HCT116 (cell line): ENCODE data around the gene ACAD8. TPM values are rescaled to one million over a fixed set of nuclear protein-coding genes. Genes with fewer than 3 reads are reported as not detected.

Source experiments
- ATAC-seq: fragments of 200-7000 bp; cut with Tn5 transposase; 2 replicates; pipeline ENCODE4 v1.9.1; 2020; ENCODE audit warnings: mild to moderate bottlenecking, moderate library complexity
- BruUV-seq: library from RNA; stranded (reverse); fragments of 400-500 nt; replicated peaks from 2 replicates; lab custom pipeline; 2021; lab: Mats Ljungman, UMichigan
- CTCF ChIA-PET: fragments of 300-600 bp; sonication (Branson Sonifier 250); formaldehyde crosslinking; loops from one replicate; lab custom pipeline; 2021; ENCODE audit warnings: antibody characterized with exemption; lab: Charles Lee
- POLR2A ChIA-PET: fragments of 300-600, 350-600 bp; sonication (Branson Sonifier 250); formaldehyde crosslinking; loops from one replicate; lab custom pipeline; 2021; ENCODE audit warnings: antibody characterized with exemption; lab: Charles Lee
- RAD21 ChIA-PET, 2 experiments: fragments of 300-600 bp; sonication (Branson Sonifier 250); formaldehyde crosslinking; loops; one replicate each; lab custom pipeline; 2023; ENCODE audit warnings: low total read pairs in 2 of 2; ENCODE audit not compliant: uncharacterized antibody in 2 of 2, unreplicated experiment in 2 of 2, low non-redundant PET in 1 of 2; lab: Charles Lee
- DNase-seq: peaks from one replicate; pipeline ENCODE4 v3.0.0-alpha.2; 2010; ENCODE audit warnings: low read depth, low spot score
- H2AFZ ChIP-seq: fragments of 200-600 bp; shearing (Covaris generic), sonication (generic); 2 replicates; pipeline ENCODE4 v1.6.1; 2017; ENCODE audit warnings: low read depth, mixed run types, mixed read lengths, antibody characterized with exemption, low read length; ENCODE audit not compliant: poor library complexity, severe bottlenecking
- H3K27ac ChIP-seq: 2 replicates; pipeline ENCODE4 v1.5.1; 2012; ENCODE audit warnings: low read depth, low read length
- H3K27me3 ChIP-seq: fragments of 200-600 bp; sonication (generic); 2 replicates; pipeline ENCODE4 v1.6.1; 2016; ENCODE audit warnings: mixed run types, low read length, mixed read lengths; ENCODE audit not compliant: insufficient read depth
- H3K36me3 ChIP-seq, 2 experiments: fragments of 200-500 bp in 1 of 2; fragments of 200-600 bp in 1 of 2; sonication (Bioruptor generic) in 1 of 2; sonication (generic) in 1 of 2; 2 replicates each; pipeline versions ENCODE4 v1.5.1 to v1.6.1; 2014 to 2016; ENCODE audit warnings: low read length in 2 of 2, inconsistent platforms in 1 of 2, mixed read lengths in 1 of 2, mixed run types in 1 of 2; ENCODE audit not compliant: insufficient read depth in 2 of 2, control insufficient read depth in 1 of 2
- H3K4me1 ChIP-seq, 2 experiments: fragments of 200-600 bp in 1 of 2; sonication (generic) in 1 of 2; 2 replicates each; pipeline versions ENCODE4 v1.5.1 to v1.6.1; 2012 to 2017; ENCODE audit warnings: low read length in 2 of 2, inconsistent platforms in 1 of 2, mild to moderate bottlenecking in 1 of 2, mixed read lengths in 1 of 2, mixed run types in 1 of 2, moderate library complexity in 1 of 2; ENCODE audit not compliant: insufficient read depth in 2 of 2, control insufficient read depth in 1 of 2
- H3K4me2 ChIP-seq: fragments of 200-600 bp; sonication (generic); 2 replicates; pipeline ENCODE4 v1.6.1; 2017; ENCODE audit warnings: mixed run types, low read length, mixed read lengths
- H3K4me3 ChIP-seq, 2 experiments: fragments of 200-600 bp in 1 of 2; sonication (generic) in 1 of 2; replicated peaks in 1 of 2; 2 replicates each; pipeline ENCODE4 v1.5.1; 2011 to 2016; ENCODE audit warnings: low read length in 2 of 2, control low read depth in 1 of 2, low read depth in 1 of 2, mild to moderate bottlenecking in 1 of 2, mixed read lengths in 1 of 2, mixed run types in 1 of 2
- H3K79me2 ChIP-seq: fragments of 200-600 bp; sonication (generic); 2 replicates; pipeline ENCODE4 v1.6.1; 2017; ENCODE audit warnings: mild to moderate bottlenecking, mixed run types, low read length, moderate library complexity, mixed read lengths; ENCODE audit not compliant: insufficient read depth
- H3K9ac ChIP-seq: fragments of 200-600 bp; sonication (generic); 2 replicates; pipeline ENCODE4 v1.6.1; 2016; ENCODE audit warnings: low read length, mixed read lengths
- H3K9me2 ChIP-seq: fragments of 200-600 bp; sonication (generic), shearing (Covaris generic); 2 replicates; pipeline ENCODE4 v1.6.1; 2017; ENCODE audit warnings: mixed run types, mild to moderate bottlenecking, moderate library complexity; ENCODE audit not compliant: insufficient read depth
- H3K9me3 ChIP-seq, 2 experiments: fragments of 200-500 bp in 1 of 2; fragments of 200-600 bp in 1 of 2; sonication (Bioruptor generic) in 1 of 2; sonication (generic) in 1 of 2; 2 replicates each; pipeline ENCODE4 v1.6.1; 2014 to 2017; ENCODE audit warnings: low read length in 2 of 2, mixed read lengths in 2 of 2, inconsistent platforms in 1 of 2, low read depth in 1 of 2, mild to moderate bottlenecking in 1 of 2, mixed run types in 1 of 2, moderate library complexity in 1 of 2; ENCODE audit not compliant: control insufficient read depth in 1 of 2, insufficient read depth in 1 of 2
- H4K20me1 ChIP-seq: fragments of 200-600 bp; sonication (generic), shearing (Covaris generic); 2 replicates; pipeline ENCODE4 v1.6.1; 2017; ENCODE audit warnings: mixed run types, mild to moderate bottlenecking, moderate library complexity; ENCODE audit not compliant: insufficient read depth
- FOSL1 ChIP-seq: IDR thresholded peaks from 2 replicates; pipeline ENCODE4 v1.6.1; 2012; ENCODE audit warnings: low read depth
- JUND ChIP-seq: IDR thresholded peaks from 2 replicates; pipeline ENCODE4 v1.6.1; 2012
- POLR2AphosphoS5 ChIP-seq: IDR thresholded peaks from 2 replicates; pipeline ENCODE4 v1.6.1; 2011; ENCODE audit warnings: mild to moderate bottlenecking, low read depth, low read length, moderate library complexity
- SRF ChIP-seq: IDR thresholded peaks from 2 replicates; pipeline ENCODE4 v1.6.1; 2012; ENCODE audit warnings: low read depth
- YY1 ChIP-seq: IDR thresholded peaks from 2 replicates; pipeline ENCODE4 v1.6.1; 2011; ENCODE audit warnings: low read length, low read depth, moderate library complexity, mild to moderate bottlenecking; ENCODE audit not compliant: insufficient replicate concordance; ENCODE audit errors: extremely low read depth
- intact Hi-C: fragments of 100-400 bp; cut with micrococcal nuclease; formaldehyde crosslinking; loops from 2 replicates; pipeline ENCODE4 v1.10.0; 2022
- total RNA-seq: library from RNA; stranded (reverse); gene quantifications from one replicate; pipeline ENCODE4 v1.2.1, GENCODE V29; 2021; ENCODE audit not compliant: unreplicated experiment
- TF ChIP-seq, protein P1 (sequence below): IDR thresholded peaks from 2 replicates; pipeline ENCODE4 v1.6.1; 2012; ENCODE audit warnings: low read depth
- TF ChIP-seq, protein P2 (sequence below), 3 experiments: fragments of 200-600 bp in 1 of 3; sonication (generic) in 1 of 3; IDR thresholded peaks in 2 of 3; conservative IDR thresholded peaks in 1 of 3; 2 replicates each; pipeline ENCODE4 v1.5.1; 2012 to 2017; ENCODE audit warnings: low read depth in 2 of 3, low read length in 2 of 3, antibody characterized with exemption in 1 of 3, borderline replicate concordance in 1 of 3, control low read depth in 1 of 3, mild to moderate bottlenecking in 1 of 3, mixed read lengths in 1 of 3, mixed run types in 1 of 3, moderate library complexity in 1 of 3; ENCODE audit not compliant: insufficient read depth in 1 of 3

ACAD8 gene
- total RNA-seq, 1 experiment from 2014 or later = 21.0 TPM

- H3K4me3 ChIP-seq = no peak overlapping the region
- no peaks in the 10 kb centered on the region for H3K4me1 ChIP-seq
- H2AFZ ChIP-seq = no peak overlapping the region
- H3K27me3 ChIP-seq = no peaks in the 10 kb centered on the region
- H3K79me2 ChIP-seq = no peaks in the 10 kb centered on the region
- no peak overlapping the region for H3K27ac ChIP-seq
- no peak for DNase-seq
- no peak overlapping the region for H3K9ac ChIP-seq
- POLR2A ChIA-PET = no interaction called here
- no peaks in the 10 kb centered on the region for H4K20me1 ChIP-seq
- RAD21 ChIA-PET = no interaction called here
- H3K4me2 ChIP-seq = no peak overlapping the region
- peaks cover 3 to 15% of the 10 kb centered on the region in 2 experiments; a peak in 1 of 4 replicates for H3K36me3 ChIP-seq
- H3K9me3 ChIP-seq = no peaks in the 10 kb centered on the region
- intact Hi-C loops = loop anchor here (5.0 kb wide), 1 partner anchor 50 kb away; no protein-coding TSS in a partner anchor
- TF ChIP-seq POLR2AphosphoS5 (no peak), SRF (no peak)
- no TSS peak for BruUV-seq
- no peaks in the 10 kb centered on the region for H3K9me2 ChIP-seq
- CTCF ChIA-PET = no interaction called here
- ATAC-seq = no peak
Observed at GRCh38 chr11:134237557-134237922, 15.8 kb upstream of the ACAD8 start.

- TF ChIP-seq YY1 (no peak), SRF (no peak), FOSL1 (no peak), JUND (no peak)
- TF ChIP-seq, protein P1, sequence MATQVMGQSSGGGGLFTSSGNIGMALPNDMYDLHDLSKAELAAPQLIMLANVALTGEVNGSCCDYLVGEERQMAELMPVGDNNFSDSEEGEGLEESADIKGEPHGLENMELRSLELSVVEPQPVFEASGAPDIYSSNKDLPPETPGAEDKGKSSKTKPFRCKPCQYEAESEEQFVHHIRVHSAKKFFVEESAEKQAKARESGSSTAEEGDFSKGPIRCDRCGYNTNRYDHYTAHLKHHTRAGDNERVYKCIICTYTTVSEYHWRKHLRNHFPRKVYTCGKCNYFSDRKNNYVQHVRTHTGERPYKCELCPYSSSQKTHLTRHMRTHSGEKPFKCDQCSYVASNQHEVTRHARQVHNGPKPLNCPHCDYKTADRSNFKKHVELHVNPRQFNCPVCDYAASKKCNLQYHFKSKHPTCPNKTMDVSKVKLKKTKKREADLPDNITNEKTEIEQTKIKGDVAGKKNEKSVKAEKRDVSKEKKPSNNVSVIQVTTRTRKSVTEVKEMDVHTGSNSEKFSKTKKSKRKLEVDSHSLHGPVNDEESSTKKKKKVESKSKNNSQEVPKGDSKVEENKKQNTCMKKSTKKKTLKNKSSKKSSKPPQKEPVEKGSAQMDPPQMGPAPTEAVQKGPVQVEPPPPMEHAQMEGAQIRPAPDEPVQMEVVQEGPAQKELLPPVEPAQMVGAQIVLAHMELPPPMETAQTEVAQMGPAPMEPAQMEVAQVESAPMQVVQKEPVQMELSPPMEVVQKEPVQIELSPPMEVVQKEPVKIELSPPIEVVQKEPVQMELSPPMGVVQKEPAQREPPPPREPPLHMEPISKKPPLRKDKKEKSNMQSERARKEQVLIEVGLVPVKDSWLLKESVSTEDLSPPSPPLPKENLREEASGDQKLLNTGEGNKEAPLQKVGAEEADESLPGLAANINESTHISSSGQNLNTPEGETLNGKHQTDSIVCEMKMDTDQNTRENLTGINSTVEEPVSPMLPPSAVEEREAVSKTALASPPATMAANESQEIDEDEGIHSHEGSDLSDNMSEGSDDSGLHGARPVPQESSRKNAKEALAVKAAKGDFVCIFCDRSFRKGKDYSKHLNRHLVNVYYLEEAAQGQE = no peak
- TF ChIP-seq, protein P2, sequence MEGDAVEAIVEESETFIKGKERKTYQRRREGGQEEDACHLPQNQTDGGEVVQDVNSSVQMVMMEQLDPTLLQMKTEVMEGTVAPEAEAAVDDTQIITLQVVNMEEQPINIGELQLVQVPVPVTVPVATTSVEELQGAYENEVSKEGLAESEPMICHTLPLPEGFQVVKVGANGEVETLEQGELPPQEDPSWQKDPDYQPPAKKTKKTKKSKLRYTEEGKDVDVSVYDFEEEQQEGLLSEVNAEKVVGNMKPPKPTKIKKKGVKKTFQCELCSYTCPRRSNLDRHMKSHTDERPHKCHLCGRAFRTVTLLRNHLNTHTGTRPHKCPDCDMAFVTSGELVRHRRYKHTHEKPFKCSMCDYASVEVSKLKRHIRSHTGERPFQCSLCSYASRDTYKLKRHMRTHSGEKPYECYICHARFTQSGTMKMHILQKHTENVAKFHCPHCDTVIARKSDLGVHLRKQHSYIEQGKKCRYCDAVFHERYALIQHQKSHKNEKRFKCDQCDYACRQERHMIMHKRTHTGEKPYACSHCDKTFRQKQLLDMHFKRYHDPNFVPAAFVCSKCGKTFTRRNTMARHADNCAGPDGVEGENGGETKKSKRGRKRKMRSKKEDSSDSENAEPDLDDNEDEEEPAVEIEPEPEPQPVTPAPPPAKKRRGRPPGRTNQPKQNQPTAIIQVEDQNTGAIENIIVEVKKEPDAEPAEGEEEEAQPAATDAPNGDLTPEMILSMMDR (IDR thresholded peaks at IDR 0.05 in 2 of 3, conservative IDR thresholded peaks at IDR 0.05 in 1 of 3; ENCODE audit: borderline replicate concordance in 1 of 3, insufficient read depth in 1 of 3, low read depth in 2 of 3, low read length in 2 of 3) = no peak
- TF ChIP-seq, all 23 proteins: peak for 0
- Histone ChIP-seq H3K27ac (no peak overlapping the region), H2AFZ (no peak overlapping the region), H3K4me2 (no peak overlapping the region), H4K20me1 (no peaks in the 10 kb centered on the region), H3K36me3 (peaks cover 8 to 16% of the 10 kb centered on the region in 2 experiments; a peak in 2 of 4 replicates), H3K9me2 (no peaks in the 10 kb centered on the region), H3K27me3 (no peaks in the 10 kb centered on the region), H3K9me3 (no peaks in the 10 kb centered on the region), H3K9ac (no peak overlapping the region), H3K4me3 (no peak overlapping the region), H3K79me2 (no peaks in the 10 kb centered on the region), H3K4me1 (no peaks in the 10 kb centered on the region)
- ChIA-PET RAD21 (no interaction called here), CTCF (no interaction called here), POLR2A (no interaction called here)
- intact Hi-C loops = loop anchor here (5.0 kb wide), 1 partner anchor 52 kb away; no protein-coding TSS in a partner anchor
- no peak for ATAC-seq
- no TSS peak for BruUV-seq
- no peak for DNase-seq
Observed at GRCh38 chr11:134238956-134239355, 14.4 kb upstream of the ACAD8 start.
